GM23248 (cell line): ENCODE measurements around the gene MTA3. TPM values are rescaled to one million over a fixed set of nuclear protein-coding genes. Genes with fewer than 3 reads are reported as not detected.

Source experiments
- DNase-seq: peaks from one replicate; pipeline ENCODE4 v3.0.0-alpha.2; 2015
- H2AFZ ChIP-seq: fragments of 200-600 bp; sonication (generic); 2 replicates; pipeline ENCODE4 v1.6.1; 2016; ENCODE audit warnings: antibody characterized with exemption
- H3F3A ChIP-seq: fragments of 200-600 bp; sonication (generic); 2 replicates; pipeline ENCODE4 v1.6.1; 2016; ENCODE audit warnings: mild to moderate bottlenecking, antibody characterized with exemption, mixed run types; ENCODE audit not compliant: insufficient read depth
- H3K27ac ChIP-seq: fragments of 200-600 bp; sonication (generic); 2 replicates; pipeline ENCODE4 v1.5.1; 2016; ENCODE audit warnings: mild to moderate bottlenecking
- H3K27me3 ChIP-seq: fragments of 200-600 bp; sonication (generic); replicated peaks from 2 replicates; pipeline ENCODE4 v1.6.1; 2016; ENCODE audit warnings: mild to moderate bottlenecking; ENCODE audit not compliant: insufficient read depth
- H3K36me3 ChIP-seq: fragments of 200-600 bp; sonication (generic); 2 replicates; pipeline ENCODE4 v1.6.1; 2016; ENCODE audit warnings: low read depth, mild to moderate bottlenecking
- H3K4me1 ChIP-seq: fragments of 200-600 bp; sonication (generic); 2 replicates; pipeline ENCODE4 v1.6.1; 2016; ENCODE audit warnings: mild to moderate bottlenecking; ENCODE audit not compliant: insufficient read depth
- H3K4me2 ChIP-seq: fragments of 200-600 bp; sonication (generic); one replicate; pipeline ENCODE4 v1.6.1; 2016; ENCODE audit warnings: mild to moderate bottlenecking; ENCODE audit not compliant: unreplicated experiment
- H3K4me3 ChIP-seq: fragments of 200-600 bp; sonication (generic); 2 replicates; pipeline ENCODE4 v1.5.1; 2016; ENCODE audit warnings: mild to moderate bottlenecking
- H3K79me2 ChIP-seq: fragments of 200-600 bp; sonication (generic); 2 replicates; pipeline ENCODE4 v1.6.1; 2016; ENCODE audit warnings: mild to moderate bottlenecking; ENCODE audit not compliant: insufficient read depth
- H3K9ac ChIP-seq: fragments of 200-600 bp; sonication (generic); 2 replicates; pipeline ENCODE4 v1.6.1; 2016; ENCODE audit warnings: mild to moderate bottlenecking
- H3K9me2 ChIP-seq: fragments of 200-600 bp; sonication (generic); 2 replicates; pipeline ENCODE4 v1.6.1; 2016; ENCODE audit warnings: mixed run types, mild to moderate bottlenecking, moderate library complexity; ENCODE audit not compliant: insufficient read depth
- H3K9me3 ChIP-seq: fragments of 200-600 bp; sonication (generic); one replicate; pipeline ENCODE4 v1.6.1; 2017; ENCODE audit warnings: low read depth
- H4K20me1 ChIP-seq: fragments of 200-600 bp; sonication (generic); 2 replicates; pipeline ENCODE4 v1.6.0; 2016; ENCODE audit not compliant: insufficient read depth
- EZH2 ChIP-seq: fragments of 200-600 bp; sonication (generic); IDR thresholded peaks from 2 replicates; pipeline ENCODE4 v1.6.1; 2018; ENCODE audit warnings: antibody characterized with exemption, mild to moderate bottlenecking; ENCODE audit not compliant: insufficient read depth, poor library complexity, severe bottlenecking
- EZH2phosphoT487 ChIP-seq: fragments of 200-600 bp; sonication (generic); IDR thresholded peaks from 2 replicates; pipeline ENCODE4 v1.6.1; 2018; ENCODE audit warnings: antibody characterized with exemption, moderate library complexity, mild to moderate bottlenecking, low read depth; ENCODE audit not compliant: insufficient read depth
- WGBS, 2 experiments: methylation state at CpG; one replicate each; pipeline ENCODE4 v1.1.6; 2015 to 2017; ENCODE audit warnings: low lambda C conversion rate in 2 of 2, low coverage in 1 of 2; ENCODE audit errors: missing lambda C conversion rate in 2 of 2; 5-methylcytosine and 5-hydroxymethylcytosine counted together
- in situ Hi-C: fragments of 300-500 bp; cut with MboI; formaldehyde crosslinking; loops from 2 replicates; pipeline ENCODE4 v1.15.0; 2020
- polyA plus RNA-seq: library from polyadenylated mRNA; unstranded; fragments of >200 nt; fragmentation: Nextera tagmentation; extraction: Ambion mirVana; gene quantifications from 2 replicates; pipeline ENCODE4 v1.2.1, GENCODE V29; 2016
- total RNA-seq: library from RNA; depleted of rRNA; stranded (reverse); fragments of >200 nt; shearing (Covaris generic); gene quantifications from 2 replicates; pipeline ENCODE4 v1.2.3, GENCODE V29; 2014

The MTA3 gene
- total and polyA plus RNA-seq, 2 experiments from 2014 or later: 25.7 to 29.7 TPM

DNA sequence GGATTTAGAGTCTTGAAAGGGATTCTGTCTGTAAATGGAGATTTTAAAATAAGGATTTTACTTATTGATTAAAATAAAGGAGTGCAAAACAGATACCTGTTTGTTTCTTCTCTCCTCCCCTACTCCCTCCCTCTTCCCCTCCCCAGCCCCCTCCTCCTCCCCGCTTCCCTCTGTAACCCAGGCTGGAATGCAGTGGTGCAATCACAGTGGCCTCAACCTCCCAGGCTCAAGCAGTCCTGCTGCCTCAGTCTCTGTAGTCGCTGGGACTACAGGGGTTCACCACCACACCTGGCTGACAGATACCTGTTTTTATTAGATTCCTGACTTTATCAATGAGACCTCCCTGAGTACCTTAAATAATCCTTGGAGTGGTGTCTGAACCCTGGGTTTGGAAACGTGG lies 138.4 kb downstream of the MTA3 start:
- in situ Hi-C loops: no loop called here
- H3K9me2 ChIP-seq: no peaks in the 10 kb centered on the region
- no peaks in the 10 kb centered on the region for H3K4me1 ChIP-seq

DNA sequence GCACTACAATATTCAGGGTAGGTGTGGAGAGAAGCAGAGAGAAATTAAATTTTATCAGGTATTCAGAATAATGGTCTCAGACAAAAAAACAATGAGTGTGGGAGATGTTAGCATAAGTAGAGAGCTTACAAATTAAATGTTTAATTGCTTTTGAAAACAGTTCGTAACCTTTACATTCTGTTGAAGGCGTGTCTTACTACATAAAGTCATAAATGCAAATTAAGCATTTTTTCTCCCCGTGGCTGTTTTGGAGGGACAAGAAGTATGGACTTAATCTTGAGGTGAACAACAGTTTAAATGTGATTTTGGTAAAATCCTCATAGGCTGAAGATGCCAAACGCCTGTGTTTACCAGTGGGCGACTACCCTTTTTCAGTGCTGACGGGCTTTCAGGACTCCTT lies 139.7 kb downstream of the MTA3 start:
- no peaks in the 10 kb centered on the region for H3K9me3 ChIP-seq
- H3K36me3 ChIP-seq: peaks cover 13% of the 10 kb centered on the region; the same call in 1 of the 2 replicates
- no peaks in the 10 kb centered on the region for H3K79me2 ChIP-seq
- H3F3A ChIP-seq: no peaks in the 10 kb centered on the region
- H3K27me3 ChIP-seq: no peaks in the 10 kb centered on the region
- H4K20me1 ChIP-seq: no peaks in the 10 kb centered on the region
- TF ChIP-seq EZH2phosphoT487: no peak
- H3K4me2 ChIP-seq: no peak overlapping the region
- in situ Hi-C loops: no loop called here
- 91 to 92% methylated on average over 6 of the region's 6 CpGs for WGBS, 2 experiments
- H3K27ac ChIP-seq: no peak overlapping the region
- no peak overlapping the region for H2AFZ ChIP-seq
- no peak overlapping the region for H3K9ac ChIP-seq
- DNase-seq: no peak
- no peaks in the 10 kb centered on the region for H3K9me2 ChIP-seq
- H3K4me3 ChIP-seq: no peak overlapping the region
- no peaks in the 10 kb centered on the region for H3K4me1 ChIP-seq

More for the DNA sequence above, 138.4 kb downstream of the MTA3 start:
- no peak overlapping the region for H3K4me3 ChIP-seq
- H3K27me3 ChIP-seq: no peaks in the 10 kb centered on the region
- H3K9ac ChIP-seq: no peak overlapping the region
- H3F3A ChIP-seq: no peaks in the 10 kb centered on the region
- peaks cover 13% of the 10 kb centered on the region; the same call in 1 of the 2 replicates for H3K36me3 ChIP-seq
- H3K27ac ChIP-seq: no peak overlapping the region
- H3K9me3 ChIP-seq: no peaks in the 10 kb centered on the region
- H4K20me1 ChIP-seq: no peaks in the 10 kb centered on the region
- 50 to 55% methylated on average over 2 to 3 of the region's 3 CpGs for WGBS, 2 experiments
- H3K4me2 ChIP-seq: no peak overlapping the region
- TF ChIP-seq EZH2 (no peak), EZH2phosphoT487 (no peak)
- DNase-seq: no peak
- H2AFZ ChIP-seq: no peak overlapping the region
- H3K79me2 ChIP-seq: no peaks in the 10 kb centered on the region

DNA sequence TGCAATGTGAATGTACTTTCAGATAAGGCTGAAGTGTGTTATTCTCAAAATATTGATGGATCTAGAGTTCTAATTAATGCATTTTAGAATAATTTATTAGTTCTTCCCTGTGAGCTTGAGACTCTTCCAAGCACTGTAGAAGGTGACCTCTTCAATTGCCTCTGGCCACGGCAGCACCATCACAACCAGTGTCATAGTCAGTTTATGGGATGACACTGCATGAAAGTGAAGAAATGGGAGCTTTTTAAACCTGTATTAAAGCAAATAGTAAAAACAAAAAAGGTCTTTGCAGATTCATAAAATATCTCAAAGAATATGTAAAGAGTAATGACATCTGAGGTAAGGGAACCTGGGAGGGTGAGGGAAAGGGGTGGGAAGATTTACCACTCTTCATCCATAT lies 143.5 kb downstream of the MTA3 start:
- H3K9me2 ChIP-seq: no peaks in the 10 kb centered on the region
- H3K9me3 ChIP-seq: no peaks in the 10 kb centered on the region
- H3K36me3 ChIP-seq: peaks cover 13% of the 10 kb centered on the region; the same call in 1 of the 2 replicates
- no peak overlapping the region for H2AFZ ChIP-seq
- no peak overlapping the region for H3K4me3 ChIP-seq
- no peak for TF ChIP-seq EZH2phosphoT487
- TF ChIP-seq EZH2: no peak
- no peaks in the 10 kb centered on the region for H3K79me2 ChIP-seq
- H3K9ac ChIP-seq: no peak overlapping the region
- H3K4me1 ChIP-seq: no peaks in the 10 kb centered on the region
- DNase-seq: no peak
- no peak overlapping the region for H3K27ac ChIP-seq
- H3K4me2 ChIP-seq: no peak overlapping the region
- 92 to 100% methylated on average over 1 of the region's 1 CpG for WGBS, 2 experiments
- H4K20me1 ChIP-seq: no peaks in the 10 kb centered on the region
- H3K27me3 ChIP-seq: no peaks in the 10 kb centered on the region
- H3F3A ChIP-seq: no peaks in the 10 kb centered on the region
- in situ Hi-C loops: no loop called here

DNA sequence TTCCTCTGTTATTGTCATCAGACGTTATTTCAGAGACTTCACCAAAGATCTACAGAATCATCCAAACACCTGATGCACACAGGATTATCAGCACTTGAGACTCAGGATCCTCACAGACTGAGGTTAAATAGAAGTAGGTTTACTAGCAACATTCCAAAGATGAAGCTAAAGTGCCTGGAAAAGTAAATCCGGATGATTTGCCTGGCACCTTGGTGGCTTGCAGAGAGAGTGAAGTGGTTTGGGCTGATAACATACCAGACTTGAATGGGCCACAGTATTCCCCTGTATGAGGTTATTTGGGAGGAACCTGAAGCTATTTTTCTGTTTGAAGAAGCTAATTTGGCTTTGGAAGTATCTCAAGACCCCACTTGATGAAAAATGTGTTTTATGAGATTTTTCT lies 144.5 kb downstream of the MTA3 start:
- Histone ChIP-seq H3F3A (no peaks in the 10 kb centered on the region), H3K36me3 (peaks cover 13% of the 10 kb centered on the region; the same call in 1 of the 2 replicates), H3K79me2 (no peaks in the 10 kb centered on the region), H3K4me3 (no peak overlapping the region), H3K27ac (no peak overlapping the region), H3K9me2 (no peaks in the 10 kb centered on the region), H3K9me3 (no peaks in the 10 kb centered on the region), H4K20me1 (no peaks in the 10 kb centered on the region), H3K4me2 (no peak overlapping the region), H2AFZ (no peak overlapping the region), H3K9ac (no peak overlapping the region), H3K27me3 (no peaks in the 10 kb centered on the region), H3K4me1 (no peaks in the 10 kb centered on the region)
- WGBS, 2 experiments: 77 to 81% methylated on average over 2 of the region's 2 CpGs
- no peak for DNase-seq
- in situ Hi-C loops: no loop called here
- TF ChIP-seq EZH2 (no peak), EZH2phosphoT487 (no peak)

DNA sequence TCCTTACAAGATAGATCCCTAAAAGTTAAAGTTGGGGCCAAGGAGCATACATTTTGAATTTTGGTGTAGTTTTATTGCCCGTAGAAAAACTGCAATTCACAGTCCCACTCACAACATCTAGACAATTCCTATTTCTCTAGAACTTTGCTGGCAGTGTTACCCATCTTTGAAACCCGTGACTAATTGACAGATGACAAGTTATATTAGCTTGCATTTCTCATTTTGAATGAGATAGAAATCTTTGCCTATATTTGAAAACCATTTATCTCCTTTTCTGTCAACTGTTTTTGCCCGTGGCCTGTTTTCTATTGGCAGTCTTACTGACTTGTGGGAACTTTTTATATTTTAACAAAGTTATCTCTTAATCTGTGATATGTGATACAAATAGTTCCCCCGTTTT lies 145.5 kb downstream of the MTA3 start:
- 85 to 87% methylated on average over 4 of the region's 4 CpGs for WGBS, 2 experiments
- H3K36me3 ChIP-seq: peaks cover 9% of the 10 kb centered on the region; the same call in 1 of the 2 replicates
- no peaks in the 10 kb centered on the region for H4K20me1 ChIP-seq
- no peaks in the 10 kb centered on the region for H3K79me2 ChIP-seq
- in situ Hi-C loops: no loop called here
- no peak overlapping the region for H3K9ac ChIP-seq
- no peak overlapping the region for H3K4me2 ChIP-seq
- no peak for TF ChIP-seq EZH2
- no peak for TF ChIP-seq EZH2phosphoT487
- H3K4me3 ChIP-seq: no peak overlapping the region
- no peaks in the 10 kb centered on the region for H3F3A ChIP-seq
- no peak for DNase-seq
- no peak overlapping the region for H2AFZ ChIP-seq
- H3K9me2 ChIP-seq: no peaks in the 10 kb centered on the region
- H3K4me1 ChIP-seq: no peaks in the 10 kb centered on the region
- H3K9me3 ChIP-seq: no peaks in the 10 kb centered on the region
- no peaks in the 10 kb centered on the region for H3K27me3 ChIP-seq
- H3K27ac ChIP-seq: no peak overlapping the region
